Posterior cingulate gyrus (tissue), 11 donors: ENCODE results near the gene AK8.

Experiments
- DNase-seq, 10 donors: peaks; one replicate each; pipeline versions ENCODE4 v3.0.0 to v3.0.0-alpha.2; 2020 to 2021; ENCODE audit warnings: mixed read lengths in 3 of 10
- intact Hi-C: fragments of 100-400 bp; cut with DNase I; formaldehyde crosslinking; loops from one replicate; pipeline ENCODE4 v1.15.1; 2023

The AK8 gene

GRCh38 chr9:132683873-132684272 lies 194.2 kb downstream of the AK8 start:
- DNase-seq, result no peak
- intact Hi-C loops, result no loop called here

GRCh38 chr9:132681561-132681960 lies 196.5 kb downstream of the AK8 start:
- no peak for DNase-seq
- intact Hi-C loops, result no loop called here

GRCh38 chr9:132679946-132680625 lies 198.0 kb downstream of the AK8 start:
- intact Hi-C loops, result loop anchor here (10.0 kb wide), 1 partner anchor 115 kb away; no protein-coding TSS in a partner anchor
- DNase-seq, result no peak

GRCh38 chr9:132677976-132678375 lies 200.1 kb downstream of the AK8 start:
- DNase-seq, result no peak
- intact Hi-C loops, result loop anchor here (10.0 kb wide), 1 partner anchor 117 kb away; no protein-coding TSS in a partner anchor
